ENCODE data around the gene PDK4.

Gene PDK4

GRCh38 chr7:95596198-95597063, at the start of gene PDK4:
Gene PDK4 (minus strand): TSS chr7:95596516. CDS start chr7:95596293, 223 bp downstream.
- in situ Hi-C loops (cut with HindIII; ENCODE audit: low sequenced_read_pairs): no loop called here

- in situ Hi-C loops (cut with HindIII; ENCODE audit: low sequenced_read_pairs): no loop called here
Measured at GRCh38 chr7:95642173-95642572, 45.9 kb upstream of the PDK4 start.

- in situ Hi-C loops (cut with HindIII; ENCODE audit: low sequenced_read_pairs): no loop called here
Measured at GRCh38 chr7:95636140-95636940, 40.0 kb upstream of the PDK4 start.

GRCh38 chr7:95632609-95633008, 36.3 kb upstream of the PDK4 start:
- in situ Hi-C loops (cut with HindIII; ENCODE audit: low sequenced_read_pairs): no loop called here

- in situ Hi-C loops (cut with HindIII; ENCODE audit: low sequenced_read_pairs): no loop called here
Measured at GRCh38 chr7:95631527-95631926, 35.2 kb upstream of the PDK4 start.

GRCh38 chr7:95630702-95631458, 34.6 kb upstream of the PDK4 start:
- in situ Hi-C loops (cut with HindIII; ENCODE audit: low sequenced_read_pairs): no loop called here

- in situ Hi-C loops (cut with HindIII; ENCODE audit: low sequenced_read_pairs): no loop called here
Measured at GRCh38 chr7:95628831-95629439, 32.6 kb upstream of the PDK4 start.

GRCh38 chr7:95623788-95624187, 27.5 kb upstream of the PDK4 start:
- in situ Hi-C loops (cut with HindIII; ENCODE audit: low sequenced_read_pairs): loop anchor here (5.0 kb wide), 1 partner anchor 51 kb away; no protein-coding TSS in a partner anchor

GRCh38 chr7:95622859-95623258, 26.5 kb upstream of the PDK4 start:
- in situ Hi-C loops (cut with HindIII; ENCODE audit: low sequenced_read_pairs): loop anchor here (5.0 kb wide), 1 partner anchor 51 kb away; no protein-coding TSS in a partner anchor

GRCh38 chr7:95622001-95622549, 25.8 kb upstream of the PDK4 start:
- in situ Hi-C loops (cut with HindIII; ENCODE audit: low sequenced_read_pairs): loop anchor here (5.0 kb wide), 1 partner anchor 50 kb away; no protein-coding TSS in a partner anchor

- in situ Hi-C loops (cut with HindIII; ENCODE audit: low sequenced_read_pairs): loop anchor here (5.0 kb wide), 1 partner anchor 49 kb away; no protein-coding TSS in a partner anchor
Measured at GRCh38 chr7:95621404-95621803, 25.1 kb upstream of the PDK4 start.

- in situ Hi-C loops (cut with HindIII; ENCODE audit: low sequenced_read_pairs): loop anchor here (5.0 kb wide), 1 partner anchor 48 kb away; no protein-coding TSS in a partner anchor
Measured at GRCh38 chr7:95620631-95621030, 24.3 kb upstream of the PDK4 start.

- in situ Hi-C loops (cut with HindIII; ENCODE audit: low sequenced_read_pairs): loop anchor here (5.0 kb wide), 1 partner anchor 48 kb away; no protein-coding TSS in a partner anchor
Measured at GRCh38 chr7:95619921-95620320, 23.6 kb upstream of the PDK4 start.

- in situ Hi-C loops (cut with HindIII; ENCODE audit: low sequenced_read_pairs): no loop called here
Measured at GRCh38 chr7:95619517-95619916, 23.2 kb upstream of the PDK4 start.

GRCh38 chr7:95614442-95614940, 18.2 kb upstream of the PDK4 start:
- in situ Hi-C loops (cut with HindIII; ENCODE audit: low sequenced_read_pairs): no loop called here

- in situ Hi-C loops (cut with HindIII; ENCODE audit: low sequenced_read_pairs): no loop called here
Measured at GRCh38 chr7:95611224-95611623, 14.9 kb upstream of the PDK4 start.

- in situ Hi-C loops (cut with HindIII; ENCODE audit: low sequenced_read_pairs): no loop called here
Measured at GRCh38 chr7:95609277-95609971, 13.1 kb upstream of the PDK4 start.

GRCh38 chr7:95608359-95609173, 12.2 kb upstream of the PDK4 start:
- in situ Hi-C loops (cut with HindIII; ENCODE audit: low sequenced_read_pairs): no loop called here

Measured in endothelial cell of hepatic sinusoid (primary cell).